ENCODE results near the gene MEIS2.

DNA sequence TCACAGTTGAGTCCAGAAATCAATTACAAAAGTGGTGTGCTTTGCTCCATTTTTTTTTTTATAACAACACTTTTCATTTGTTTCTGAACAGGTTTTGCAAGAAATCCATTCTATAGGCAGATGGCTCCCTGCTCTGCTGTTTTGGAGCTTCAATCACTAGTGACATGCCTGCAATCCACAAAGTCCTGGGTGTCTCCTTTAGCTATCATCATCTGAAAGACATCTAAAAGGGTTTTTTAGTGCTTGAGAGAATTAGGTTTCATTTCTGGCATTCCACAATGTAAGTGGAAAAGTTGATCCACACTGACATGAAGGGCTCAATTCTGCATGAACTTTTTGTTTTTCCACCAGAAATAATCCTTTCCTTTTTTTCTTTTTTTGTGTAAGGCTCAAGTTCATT is 24.0 kb upstream of the MEIS2 start:
- TF ChIP-seq CTCF (IDR thresholded peaks at IDR 0.05; ENCODE audit: low read depth, low read length) (no peak), POLR2A (IDR thresholded peaks at IDR 0.05; ENCODE audit: extremely low read depth, insufficient read length) (no peak)
- TF ChIP-seq, protein P1, sequence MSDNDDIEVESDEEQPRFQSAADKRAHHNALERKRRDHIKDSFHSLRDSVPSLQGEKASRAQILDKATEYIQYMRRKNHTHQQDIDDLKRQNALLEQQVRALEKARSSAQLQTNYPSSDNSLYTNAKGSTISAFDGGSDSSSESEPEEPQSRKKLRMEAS (IDR thresholded peaks at IDR 0.05; ENCODE audit: low read depth, low read length): no peak

All from NB4 (cell line).